Tibial nerve (tissue), 4 donors: ENCODE results near the gene GRIK4. TPM values are rescaled to one million over a fixed set of nuclear protein-coding genes. Genes with fewer than 3 reads are reported as not detected.

Experiments
- DNase-seq, 2 donors: peaks; one replicate each; pipeline ENCODE4 v3.0.0-alpha.2; 2019; ENCODE audit warnings: low spot score in 2 of 2
- H3K27ac ChIP-seq, 4 donors: fragments of 200-600 bp; sonication (generic) in 3 of 4; one replicate each; pipeline ENCODE4 v1.5.1; 2017 to 2019; ENCODE audit warnings: mild to moderate bottlenecking in 1 of 4
- H3K27me3 ChIP-seq, 2 donors: fragments of 200-600 bp; sonication (generic) in 1 of 2; one replicate each; pipeline versions ENCODE4 v1.5.1 to v1.6.0; 2017 to 2019
- H3K36me3 ChIP-seq, 3 donors: fragments of 200-600 bp; sonication (generic); one replicate each; pipeline ENCODE4 v1.5.1; 2018 to 2019
- H3K4me1 ChIP-seq, 4 donors: fragments of 200-600 bp; sonication (generic) in 3 of 4; one replicate each; pipeline ENCODE4 v1.5.1; 2017 to 2019
- H3K4me3 ChIP-seq, 4 donors: fragments of 200-600 bp; sonication (generic) in 3 of 4; one replicate each; pipeline ENCODE4 v1.5.1; 2017 to 2019; ENCODE audit warnings: mild to moderate bottlenecking in 1 of 4, moderate library complexity in 1 of 4
- H3K9me3 ChIP-seq, 4 donors: fragments of 200-600 bp; sonication (generic) in 3 of 4; one replicate each; pipeline ENCODE4 v1.5.1; 2017 to 2019
- EP300 ChIP-seq, 2 donors: sonication (generic); formaldehyde crosslinking; IDR thresholded peaks; one replicate each; pipeline ENCODE4 v1.6.1; 2017; ENCODE audit warnings: antibody characterized with exemption in 2 of 2, mild to moderate bottlenecking in 1 of 2
- POLR2A ChIP-seq, 2 donors: fragments of 450-650 bp; IDR thresholded peaks; one replicate each; pipeline ENCODE4 v1.6.1; 2017; ENCODE audit warnings: antibody characterized with exemption in 2 of 2, mild to moderate bottlenecking in 2 of 2, moderate library complexity in 2 of 2
- WGBS, 2 donors: methylation state at CpG; one replicate each; pipeline ENCODE4 v1.1.5; 2018; 5-methylcytosine and 5-hydroxymethylcytosine counted together
- total RNA-seq, 4 donors: library from RNA; depleted of rRNA; stranded (reverse); fragments of >200 nt; gene quantifications; one replicate each; pipeline ENCODE4 v1.1.0, GENCODE V29; 2016
- TF ChIP-seq, protein P1 (sequence below), 5 experiments: fragments of 200-600 bp in 3 of 5; fragments of 450-650 bp in 2 of 5; sonication (generic) in 3 of 5; IDR thresholded peaks; one replicate each; pipeline ENCODE4 v1.5.1; 2016 to 2019; ENCODE audit warnings: antibody characterized with exemption in 5 of 5, mild to moderate bottlenecking in 3 of 5, moderate library complexity in 2 of 5

The GRIK4 gene
- total RNA-seq, 4 donors from 2014 or later, result 0.22 to 0.98 TPM; not detected in 2

DNA sequence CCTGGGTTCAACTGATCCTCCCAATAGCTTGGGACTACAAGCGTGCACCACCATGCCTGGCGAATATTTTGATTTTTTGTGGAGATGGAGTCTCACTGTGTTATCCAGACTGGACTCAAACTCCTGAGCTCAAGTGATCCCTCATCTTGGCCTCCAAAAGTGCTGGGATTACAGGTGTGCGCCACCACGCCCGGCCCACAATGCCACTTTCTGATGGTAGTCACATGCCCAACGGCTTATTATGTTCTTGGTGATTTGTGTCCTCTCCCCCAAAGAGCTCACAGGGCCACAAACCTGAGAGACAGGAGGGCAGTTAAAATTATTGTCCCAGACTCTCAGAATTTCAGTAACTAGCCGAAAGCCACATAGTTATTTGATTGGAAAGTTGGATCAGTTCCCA, 9.6 kb downstream of the GRIK4 start:
- no peak for DNase-seq
- H3K27me3 ChIP-seq, result no peaks in the 10 kb centered on the region
- WGBS, 2 donors, result 94 to 95% methylated on average over 7 of the region's 7 CpGs
- H3K4me1 ChIP-seq, result peaks cover 0 to 9% (median 0%) of the 10 kb centered on the region in 4 donors
- no peak overlapping the region for H3K27ac ChIP-seq
- no peak overlapping the region for H3K4me3 ChIP-seq
- TF ChIP-seq, protein P1, sequence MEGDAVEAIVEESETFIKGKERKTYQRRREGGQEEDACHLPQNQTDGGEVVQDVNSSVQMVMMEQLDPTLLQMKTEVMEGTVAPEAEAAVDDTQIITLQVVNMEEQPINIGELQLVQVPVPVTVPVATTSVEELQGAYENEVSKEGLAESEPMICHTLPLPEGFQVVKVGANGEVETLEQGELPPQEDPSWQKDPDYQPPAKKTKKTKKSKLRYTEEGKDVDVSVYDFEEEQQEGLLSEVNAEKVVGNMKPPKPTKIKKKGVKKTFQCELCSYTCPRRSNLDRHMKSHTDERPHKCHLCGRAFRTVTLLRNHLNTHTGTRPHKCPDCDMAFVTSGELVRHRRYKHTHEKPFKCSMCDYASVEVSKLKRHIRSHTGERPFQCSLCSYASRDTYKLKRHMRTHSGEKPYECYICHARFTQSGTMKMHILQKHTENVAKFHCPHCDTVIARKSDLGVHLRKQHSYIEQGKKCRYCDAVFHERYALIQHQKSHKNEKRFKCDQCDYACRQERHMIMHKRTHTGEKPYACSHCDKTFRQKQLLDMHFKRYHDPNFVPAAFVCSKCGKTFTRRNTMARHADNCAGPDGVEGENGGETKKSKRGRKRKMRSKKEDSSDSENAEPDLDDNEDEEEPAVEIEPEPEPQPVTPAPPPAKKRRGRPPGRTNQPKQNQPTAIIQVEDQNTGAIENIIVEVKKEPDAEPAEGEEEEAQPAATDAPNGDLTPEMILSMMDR (IDR thresholded peaks at IDR 0.05), result no peak
- TF ChIP-seq POLR2A (IDR thresholded peaks at IDR 0.05), result no peak
- no peak for TF ChIP-seq EP300 (IDR thresholded peaks at IDR 0.05)
- no peaks in the 10 kb centered on the region for H3K36me3 ChIP-seq
- no peaks in the 10 kb centered on the region for H3K9me3 ChIP-seq

DNA sequence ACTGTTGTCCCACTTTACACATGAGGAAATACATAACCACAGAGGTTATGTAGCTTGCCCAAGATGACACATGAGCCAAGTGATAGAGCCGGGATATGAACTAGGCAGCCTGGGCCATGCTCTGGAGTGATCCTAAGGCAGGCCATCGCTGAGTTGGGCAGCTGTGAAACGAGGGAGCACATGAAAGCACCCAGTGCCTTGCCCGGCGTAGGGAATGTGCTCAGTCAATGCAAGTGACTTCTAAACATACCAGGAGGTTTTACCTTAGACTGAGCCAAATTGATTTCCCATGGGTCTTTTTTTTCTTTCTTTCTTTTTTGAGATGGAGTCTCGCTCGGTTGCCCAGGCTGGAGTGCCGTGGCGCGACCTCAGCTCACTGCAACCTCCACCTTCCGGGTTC, 10.5 kb downstream of the GRIK4 start:
- no peak overlapping the region for H3K27ac ChIP-seq
- no peaks in the 10 kb centered on the region for H3K27me3 ChIP-seq
- DNase-seq, result no peak
- H3K4me3 ChIP-seq, result no peak overlapping the region
- H3K36me3 ChIP-seq, result no peaks in the 10 kb centered on the region
- WGBS, 2 donors, result 91 to 93% methylated on average over 11 of the region's 11 CpGs
- H3K9me3 ChIP-seq, result no peaks in the 10 kb centered on the region
- peaks cover 0 to 11% (median 0%) of the 10 kb centered on the region in 4 donors for H3K4me1 ChIP-seq
- TF ChIP-seq EP300 (IDR thresholded peaks at IDR 0.05) (no peak), POLR2A (IDR thresholded peaks at IDR 0.05) (no peak)
- TF ChIP-seq, protein P1 (IDR thresholded peaks at IDR 0.05), result no peak

DNA sequence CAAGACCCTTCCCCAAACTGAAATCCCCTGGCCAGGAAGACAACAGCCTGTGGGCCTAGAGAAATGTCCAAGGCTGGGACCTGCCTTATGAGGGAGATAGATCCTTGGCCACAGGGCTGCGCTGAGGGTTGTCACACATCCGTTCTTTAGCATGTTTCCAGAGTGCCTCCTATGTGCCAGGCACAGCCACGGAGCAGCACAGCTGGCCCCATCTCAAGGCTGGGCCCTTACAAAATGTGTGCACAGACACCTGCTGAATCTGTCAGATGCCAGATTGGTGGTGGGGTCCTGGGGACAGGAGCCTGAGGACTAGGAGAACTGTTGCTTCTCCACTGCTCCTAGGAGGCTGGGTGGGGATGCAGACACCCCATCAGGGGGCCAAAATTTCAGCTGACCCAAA, 11.2 kb downstream of the GRIK4 start:
- H3K4me3 ChIP-seq, result no peak overlapping the region
- TF ChIP-seq, protein P1 (IDR thresholded peaks at IDR 0.05), result no peak
- TF ChIP-seq EP300 (IDR thresholded peaks at IDR 0.05), result no peak
- TF ChIP-seq POLR2A (IDR thresholded peaks at IDR 0.05), result no peak
- peaks cover 0 to 17% (median 0%) of the 10 kb centered on the region in 4 donors for H3K4me1 ChIP-seq
- H3K27me3 ChIP-seq, result no peaks in the 10 kb centered on the region
- no peak for DNase-seq
- no peak overlapping the region for H3K27ac ChIP-seq
- no peaks in the 10 kb centered on the region for H3K9me3 ChIP-seq
- 78 to 89% methylated on average over 3 of the region's 3 CpGs for WGBS, 2 donors
- no peaks in the 10 kb centered on the region for H3K36me3 ChIP-seq

DNA sequence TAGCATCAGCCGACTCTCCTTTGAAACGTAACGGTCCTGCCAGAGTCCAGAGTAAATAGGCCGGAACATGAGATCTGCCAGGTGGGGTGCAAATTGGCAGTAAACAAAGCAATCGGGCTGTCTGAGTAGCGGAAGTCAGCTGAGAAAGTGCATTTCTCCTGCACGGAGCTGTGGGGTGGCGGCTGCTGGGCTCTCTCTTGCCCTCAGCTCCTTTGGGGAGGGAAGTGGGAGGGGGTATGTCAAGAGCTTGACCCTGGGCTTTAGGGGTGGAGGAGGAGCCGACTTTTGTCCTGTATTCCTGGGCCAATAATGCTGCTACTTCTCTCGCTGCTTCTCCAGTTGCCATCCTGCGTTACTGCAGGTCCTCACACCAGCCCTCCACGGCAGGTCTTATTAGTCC, 11.6 kb downstream of the GRIK4 start:
- WGBS, 2 donors, result 45 to 57% methylated on average over 12 of the region's 12 CpGs
- Histone ChIP-seq H3K27ac (no peak overlapping the region), H3K9me3 (no peaks in the 10 kb centered on the region), H3K4me3 (no peak overlapping the region), H3K36me3 (no peaks in the 10 kb centered on the region), H3K4me1 (peaks cover 0 to 17% (median 0%) of the 10 kb centered on the region in 4 donors), H3K27me3 (no peaks in the 10 kb centered on the region)
- DNase-seq, result no peak
- TF ChIP-seq POLR2A (IDR thresholded peaks at IDR 0.05) (no peak), EP300 (IDR thresholded peaks at IDR 0.05) (no peak)
- TF ChIP-seq, protein P1 (IDR thresholded peaks at IDR 0.05), result no peak

DNA sequence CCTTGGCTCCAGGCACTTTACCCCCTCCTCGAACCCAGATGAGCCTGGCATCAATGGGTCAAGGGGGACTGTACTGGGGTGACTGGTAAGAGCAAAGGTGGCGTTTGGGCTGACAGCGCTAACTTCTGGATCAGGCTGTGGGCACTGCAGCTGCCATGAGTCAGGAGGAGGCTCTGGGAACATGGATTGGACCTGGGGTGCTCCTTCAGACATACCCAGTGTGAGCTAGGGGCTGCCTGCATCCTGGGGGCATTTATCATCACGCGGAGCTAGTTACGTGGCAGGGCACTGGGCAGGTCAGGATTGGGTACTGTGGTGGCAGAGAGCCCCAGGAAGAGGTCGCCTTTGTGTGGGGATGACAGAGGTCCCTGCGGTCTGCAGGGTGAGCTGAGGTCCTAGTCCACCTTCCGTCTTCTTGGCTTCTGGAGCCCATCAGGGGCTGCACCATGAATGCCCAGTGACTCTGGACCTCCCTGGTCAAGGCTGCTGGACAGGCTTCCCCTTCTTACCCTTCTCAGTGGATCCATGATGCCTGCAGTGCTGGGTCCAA, 13.1 kb downstream of the GRIK4 start:
- H3K36me3 ChIP-seq, result no peaks in the 10 kb centered on the region
- H3K27ac ChIP-seq, result no peak overlapping the region
- H3K27me3 ChIP-seq, result no peaks in the 10 kb centered on the region
- H3K9me3 ChIP-seq, result no peaks in the 10 kb centered on the region
- DNase-seq, result no peak
- TF ChIP-seq EP300 (IDR thresholded peaks at IDR 0.05) (no peak), POLR2A (IDR thresholded peaks at IDR 0.05) (no peak)
- TF ChIP-seq, protein P1 (IDR thresholded peaks at IDR 0.05), result no peak
- 91 to 96% methylated on average over 7 to 8 of the region's 9 CpGs for WGBS, 2 donors
- H3K4me3 ChIP-seq, result no peak overlapping the region
- H3K4me1 ChIP-seq, result peaks cover 0 to 17% (median 0%) of the 10 kb centered on the region in 4 donors
